Loucy (cell line): ENCODE data around the gene S100A6.

Experiments
- EZH2phosphoT487 ChIP-seq: fragments of 200-600 bp; IDR thresholded peaks from 2 replicates; pipeline ENCODE4 v1.6.1; 2018; ENCODE audit warnings: antibody characterized with exemption, mild to moderate bottlenecking, moderate library complexity, borderline replicate concordance
- TF ChIP-seq, protein P1 (sequence below): fragments of 200-600 bp; sonication (generic); conservative IDR thresholded peaks from 2 replicates; pipeline ENCODE4 v1.5.1; 2014; ENCODE audit warnings: mild to moderate bottlenecking, antibody characterized with exemption, low read length

DNA sequence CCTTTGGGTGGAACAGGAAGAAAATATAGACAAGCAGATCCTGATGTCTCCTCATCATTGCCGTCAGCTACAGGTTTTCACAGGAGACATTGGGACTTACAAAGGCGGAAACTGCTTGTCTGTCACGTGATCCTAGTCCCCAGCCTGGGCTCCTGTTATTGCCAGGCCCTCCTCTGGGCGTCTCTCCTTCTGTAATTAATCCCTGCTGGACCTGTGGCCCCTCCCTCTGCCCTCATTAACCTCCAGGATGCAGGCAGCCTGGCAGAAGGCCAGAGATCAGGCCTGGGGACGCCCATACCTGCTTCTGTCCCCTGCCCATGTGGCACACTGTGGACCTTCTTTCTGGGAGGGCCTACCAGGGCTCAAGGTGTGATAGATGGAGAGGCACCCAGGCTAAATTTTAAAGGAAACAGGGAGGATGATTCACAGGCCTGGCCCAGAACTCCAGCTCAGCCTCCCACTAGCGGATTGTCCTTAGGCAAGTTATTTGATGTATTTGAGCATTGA, 2.6 kb upstream of the S100A6 start:
- TF ChIP-seq, protein P1, sequence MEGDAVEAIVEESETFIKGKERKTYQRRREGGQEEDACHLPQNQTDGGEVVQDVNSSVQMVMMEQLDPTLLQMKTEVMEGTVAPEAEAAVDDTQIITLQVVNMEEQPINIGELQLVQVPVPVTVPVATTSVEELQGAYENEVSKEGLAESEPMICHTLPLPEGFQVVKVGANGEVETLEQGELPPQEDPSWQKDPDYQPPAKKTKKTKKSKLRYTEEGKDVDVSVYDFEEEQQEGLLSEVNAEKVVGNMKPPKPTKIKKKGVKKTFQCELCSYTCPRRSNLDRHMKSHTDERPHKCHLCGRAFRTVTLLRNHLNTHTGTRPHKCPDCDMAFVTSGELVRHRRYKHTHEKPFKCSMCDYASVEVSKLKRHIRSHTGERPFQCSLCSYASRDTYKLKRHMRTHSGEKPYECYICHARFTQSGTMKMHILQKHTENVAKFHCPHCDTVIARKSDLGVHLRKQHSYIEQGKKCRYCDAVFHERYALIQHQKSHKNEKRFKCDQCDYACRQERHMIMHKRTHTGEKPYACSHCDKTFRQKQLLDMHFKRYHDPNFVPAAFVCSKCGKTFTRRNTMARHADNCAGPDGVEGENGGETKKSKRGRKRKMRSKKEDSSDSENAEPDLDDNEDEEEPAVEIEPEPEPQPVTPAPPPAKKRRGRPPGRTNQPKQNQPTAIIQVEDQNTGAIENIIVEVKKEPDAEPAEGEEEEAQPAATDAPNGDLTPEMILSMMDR, result no peak
- TF ChIP-seq EZH2phosphoT487, result no peak
